Esophagus muscularis mucosa (tissue), 4 donors: ENCODE data around the gene FGD2. TPM values are rescaled to one million over a fixed set of nuclear protein-coding genes. Genes with fewer than 3 reads are reported as not detected.

Source experiments
- DNase-seq: peaks from one replicate; pipeline ENCODE4 v3.0.0-alpha.2; 2017; ENCODE audit errors: extremely low spot score
- H3K27ac ChIP-seq, 4 donors: fragments of 200-600 bp; sonication (generic); replicated peaks in 1 of 4; 1 replicate in 3 of 4; 2 replicates in 1 of 4; pipeline ENCODE4 v1.5.1; 2016 to 2019; ENCODE audit warnings: mild to moderate bottlenecking in 1 of 4
- H3K27me3 ChIP-seq, 4 donors: fragments of 200-600 bp; sonication (generic); one replicate each; pipeline versions ENCODE4 v1.5.1 to v1.6.0; 2016 to 2019
- H3K36me3 ChIP-seq, 4 donors: fragments of 200-600 bp; sonication (generic); one replicate each; pipeline ENCODE4 v1.5.1; 2016 to 2019
- H3K4me1 ChIP-seq, 4 donors: fragments of 200-600 bp; sonication (generic); one replicate each; pipeline ENCODE4 v1.5.1; 2016 to 2019
- H3K4me3 ChIP-seq, 4 donors: fragments of 200-600 bp; sonication (generic); 1 replicate in 2 of 4; 2 replicates in 2 of 4; pipeline ENCODE4 v1.5.1; 2016 to 2019; ENCODE audit warnings: mild to moderate bottlenecking in 4 of 4, moderate library complexity in 1 of 4
- H3K9me3 ChIP-seq, 4 donors: fragments of 200-600 bp; sonication (generic); 1 replicate in 3 of 4; 2 replicates in 1 of 4; pipeline ENCODE4 v1.5.1; 2016 to 2019
- EP300 ChIP-seq: sonication (generic); formaldehyde crosslinking; IDR thresholded peaks from one replicate; pipeline ENCODE4 v1.6.1; 2017; ENCODE audit warnings: antibody characterized with exemption
- POLR2A ChIP-seq: fragments of 450-650 bp; IDR thresholded peaks from one replicate; pipeline ENCODE4 v1.6.1; 2017; ENCODE audit warnings: antibody characterized with exemption, moderate library complexity, mild to moderate bottlenecking, low read depth
- POLR2AphosphoS5 ChIP-seq, 2 donors: sonication (generic); formaldehyde crosslinking; IDR thresholded peaks; one replicate each; pipeline ENCODE4 v1.6.1; 2017; ENCODE audit warnings: antibody characterized with exemption in 2 of 2
- WGBS: methylation state at CpG from one replicate; pipeline ENCODE4 v1.1.5; 2018; 5-methylcytosine and 5-hydroxymethylcytosine counted together
- intact Hi-C: fragments of 100-400 bp; cut with DNase I; formaldehyde crosslinking; loops from one replicate; pipeline ENCODE4 v1.15.1; 2023
- total RNA-seq, 4 donors: library from RNA; depleted of rRNA; stranded (reverse); fragments of >200 nt; gene quantifications; one replicate each; pipeline versions ENCODE4 v1.1.0 to v1.2.1, GENCODE V29; 2016
- TF ChIP-seq, protein P1 (sequence below), 3 experiments: fragments of 200-600 bp in 2 of 3; fragments of 450-650 bp in 1 of 3; sonication (generic) in 2 of 3; IDR thresholded peaks; one replicate each; pipeline ENCODE4 v1.5.1; 2017 to 2019; ENCODE audit warnings: antibody characterized with exemption in 3 of 3, mild to moderate bottlenecking in 2 of 3, moderate library complexity in 1 of 3

Gene FGD2
- total RNA-seq, 4 donors from 2014 or later = 13.9 to 23.1 (median 19.3) TPM

DNA sequence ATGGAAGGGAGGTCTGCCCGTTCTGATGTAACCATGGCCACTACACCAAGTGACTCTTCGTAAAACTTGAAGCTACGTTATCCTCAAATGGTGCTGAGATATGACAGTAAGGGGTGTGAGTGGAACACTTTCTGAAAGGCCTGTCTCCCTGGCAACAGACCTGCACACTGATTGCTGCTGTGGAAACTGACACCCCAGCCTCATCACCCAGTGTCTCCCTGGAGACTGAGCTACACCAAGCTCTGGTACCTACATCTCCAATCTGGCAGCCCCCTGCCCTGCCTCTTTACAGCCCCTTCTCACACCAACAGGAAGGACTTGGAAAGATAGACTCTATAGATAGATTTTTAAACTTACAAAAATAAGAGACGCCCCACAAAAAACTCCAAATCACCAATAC, 37.7 kb upstream of the FGD2 start:
- Histone ChIP-seq H3K4me1 (peaks cover 27 to 58% (median 33%) of the 10 kb centered on the region in 4 donors), H3K27me3 (no peaks in the 10 kb centered on the region), H3K36me3 (peaks cover 59 to 68% (median 65%) of the 10 kb centered on the region in 4 donors), H3K4me3 (no peak overlapping the region), H3K27ac (no peak overlapping the region), H3K9me3 (no peaks in the 10 kb centered on the region)
- no peak for TF ChIP-seq EP300
- no peak for TF ChIP-seq POLR2AphosphoS5 (IDR thresholded peaks at IDR 0.05)
- no peak for TF ChIP-seq POLR2A
- intact Hi-C loops = no loop called here
- DNase-seq = no peak
- WGBS = 72% methylated on average over 4 of the region's 4 CpGs

DNA sequence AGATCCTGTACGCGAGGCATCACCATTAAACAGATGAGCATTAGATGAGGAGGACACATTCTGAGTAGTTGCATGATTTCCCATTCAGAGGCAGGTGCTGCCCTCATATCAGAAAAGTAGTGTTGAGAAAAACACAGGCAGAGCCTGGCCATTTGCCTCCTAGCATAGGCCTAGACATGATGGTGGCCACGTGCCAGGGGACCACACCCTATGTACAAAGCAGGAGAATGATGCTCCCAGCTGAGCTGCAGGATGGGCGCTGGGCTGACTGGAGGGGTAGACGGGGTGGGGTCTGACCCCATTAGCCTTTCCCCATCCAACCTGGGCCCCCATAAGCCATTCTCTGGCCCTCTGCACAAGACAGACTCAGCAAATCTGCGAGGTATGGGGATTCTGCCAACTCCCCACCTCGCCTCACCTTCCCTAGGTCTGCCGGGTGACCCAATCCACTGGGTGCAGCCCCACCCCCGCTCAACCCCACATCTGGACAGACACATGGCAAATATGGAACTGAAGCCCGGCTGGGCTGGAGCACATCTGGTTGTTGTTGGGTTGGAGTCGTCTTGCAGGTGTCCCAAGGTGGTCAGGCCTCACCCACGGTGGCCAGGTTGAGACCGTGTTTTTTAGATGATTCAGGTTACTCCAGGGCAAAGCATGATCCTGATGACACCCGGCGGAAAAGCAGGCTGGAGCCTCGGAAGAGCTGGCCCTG, 37.0 kb upstream of the FGD2 start:
- H3K36me3 ChIP-seq = peaks cover 65 to 74% (median 71%) of the 10 kb centered on the region in 4 donors
- no peaks in the 10 kb centered on the region for H3K27me3 ChIP-seq

DNA sequence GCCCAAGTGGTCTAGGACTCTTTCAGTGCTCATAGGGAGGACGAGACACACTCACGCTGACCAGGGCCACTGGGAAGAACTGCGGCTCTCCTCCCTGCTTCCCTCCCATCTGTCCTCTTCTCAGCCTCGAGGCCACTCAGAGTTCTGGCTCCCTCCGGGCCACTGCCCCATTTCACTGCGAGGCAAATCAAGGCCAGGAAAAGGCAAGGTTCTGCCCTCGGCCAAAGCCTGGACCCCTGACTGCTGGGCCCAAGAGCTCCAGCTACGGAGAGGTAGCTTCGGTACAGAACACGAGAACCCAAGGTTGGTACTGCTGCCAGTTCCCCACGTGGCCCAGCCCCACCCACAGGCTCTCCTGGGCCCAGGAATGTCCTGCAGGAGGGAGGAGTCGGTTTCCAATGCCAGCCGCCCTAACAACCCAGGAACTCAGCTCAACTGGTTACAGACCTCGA, 36.2 kb upstream of the FGD2 start:
- H3K27ac ChIP-seq = peak overlapping the region in 1 of 4 donors; percentile 1
- H3K27me3 ChIP-seq = no peaks in the 10 kb centered on the region
- H3K4me1 ChIP-seq = peaks cover 14 to 57% (median 27%) of the 10 kb centered on the region in 4 donors
- H3K36me3 ChIP-seq = peaks cover 74 to 83% (median 80%) of the 10 kb centered on the region in 4 donors
- H3K4me3 ChIP-seq = no peak overlapping the region
- 82% methylated on average over 13 of the region's 14 CpGs for WGBS
- H3K9me3 ChIP-seq = no peaks in the 10 kb centered on the region
- DNase-seq = no peak
- TF ChIP-seq, protein P1, sequence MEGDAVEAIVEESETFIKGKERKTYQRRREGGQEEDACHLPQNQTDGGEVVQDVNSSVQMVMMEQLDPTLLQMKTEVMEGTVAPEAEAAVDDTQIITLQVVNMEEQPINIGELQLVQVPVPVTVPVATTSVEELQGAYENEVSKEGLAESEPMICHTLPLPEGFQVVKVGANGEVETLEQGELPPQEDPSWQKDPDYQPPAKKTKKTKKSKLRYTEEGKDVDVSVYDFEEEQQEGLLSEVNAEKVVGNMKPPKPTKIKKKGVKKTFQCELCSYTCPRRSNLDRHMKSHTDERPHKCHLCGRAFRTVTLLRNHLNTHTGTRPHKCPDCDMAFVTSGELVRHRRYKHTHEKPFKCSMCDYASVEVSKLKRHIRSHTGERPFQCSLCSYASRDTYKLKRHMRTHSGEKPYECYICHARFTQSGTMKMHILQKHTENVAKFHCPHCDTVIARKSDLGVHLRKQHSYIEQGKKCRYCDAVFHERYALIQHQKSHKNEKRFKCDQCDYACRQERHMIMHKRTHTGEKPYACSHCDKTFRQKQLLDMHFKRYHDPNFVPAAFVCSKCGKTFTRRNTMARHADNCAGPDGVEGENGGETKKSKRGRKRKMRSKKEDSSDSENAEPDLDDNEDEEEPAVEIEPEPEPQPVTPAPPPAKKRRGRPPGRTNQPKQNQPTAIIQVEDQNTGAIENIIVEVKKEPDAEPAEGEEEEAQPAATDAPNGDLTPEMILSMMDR (IDR thresholded peaks at IDR 0.05) = no peak
- TF ChIP-seq EP300 = no peak
- no peak for TF ChIP-seq POLR2A
- no peak for TF ChIP-seq POLR2AphosphoS5 (IDR thresholded peaks at IDR 0.05)
- intact Hi-C loops = no loop called here

More for the DNA sequence above, 37.0 kb upstream of the FGD2 start:
- TF ChIP-seq EP300 = no peak
- TF ChIP-seq POLR2A = no peak
- TF ChIP-seq, protein P1 (IDR thresholded peaks at IDR 0.05) = no peak
- no peak for TF ChIP-seq POLR2AphosphoS5 (IDR thresholded peaks at IDR 0.05)
- H3K27ac ChIP-seq = no peak overlapping the region
- peaks cover 22 to 60% (median 33%) of the 10 kb centered on the region in 4 donors for H3K4me1 ChIP-seq
- H3K9me3 ChIP-seq = no peaks in the 10 kb centered on the region
- intact Hi-C loops = no loop called here
- WGBS = 83% methylated on average over 16 of the region's 16 CpGs
- no peak for DNase-seq
- no peak overlapping the region for H3K4me3 ChIP-seq

DNA sequence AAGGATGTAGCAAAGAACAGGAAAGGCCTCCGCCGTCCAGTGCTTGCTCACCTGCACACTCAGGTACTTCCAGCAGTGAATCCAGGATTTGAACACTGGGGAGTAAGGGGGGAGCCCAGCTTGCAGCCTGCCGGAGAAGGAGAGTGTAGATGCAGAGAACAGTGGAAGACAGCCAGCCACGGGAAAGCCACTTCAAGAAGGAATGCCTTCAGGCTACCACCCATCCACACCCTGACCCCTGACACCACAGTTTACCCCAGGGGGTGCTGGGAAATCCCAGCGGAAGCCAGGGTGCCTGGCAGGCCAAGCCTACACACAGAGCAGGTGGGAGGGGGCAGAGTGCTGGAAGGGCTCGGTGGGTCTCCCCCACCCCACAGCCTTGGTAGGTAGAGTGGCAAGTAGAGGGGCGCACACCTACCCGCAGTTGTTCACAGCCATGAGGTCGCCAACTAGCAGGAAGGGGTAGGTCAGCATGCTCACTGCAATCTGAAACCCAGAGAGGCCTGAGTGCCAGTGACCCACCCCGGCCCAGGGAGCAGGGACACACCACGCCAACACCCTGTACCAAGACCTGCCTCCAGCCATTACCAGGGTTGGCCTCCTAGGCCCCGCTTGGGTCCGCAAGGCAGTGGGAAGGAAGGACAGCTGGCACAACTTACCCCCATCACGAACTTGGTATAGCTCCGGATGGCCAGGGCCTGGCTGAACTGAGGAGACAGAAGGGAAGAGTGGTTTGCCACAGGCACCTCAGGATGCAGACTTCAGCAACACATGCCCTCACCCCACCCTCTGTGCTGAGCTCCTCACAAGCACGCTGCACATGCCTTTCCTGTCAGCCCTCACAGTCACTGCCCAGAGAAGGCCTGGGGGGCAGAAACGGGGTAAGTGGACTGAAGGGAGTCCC, 35.2 kb upstream of the FGD2 start:
- no peak for DNase-seq
- TF ChIP-seq EP300 (no peak), POLR2A (no peak), POLR2AphosphoS5 (IDR thresholded peaks at IDR 0.05) (no peak)
- TF ChIP-seq, protein P1 (IDR thresholded peaks at IDR 0.05) = no peak
- intact Hi-C loops = no loop called here
- Histone ChIP-seq H3K4me3 (no peak overlapping the region), H3K27me3 (no peaks in the 10 kb centered on the region), H3K36me3 (peaks cover 84 to 93% (median 89%) of the 10 kb centered on the region in 4 donors), H3K27ac (no peak overlapping the region), H3K4me1 (peaks cover 6 to 58% (median 21%) of the 10 kb centered on the region in 4 donors), H3K9me3 (no peaks in the 10 kb centered on the region)
- 81% methylated on average over 9 of the region's 17 CpGs for WGBS
